Putamen (tissue), 1 donor: ENCODE data around the gene MPDZ.

ENCODE experiments used
- DNase-seq: peaks from one replicate; pipeline ENCODE4 v3.0.0-alpha.2; 2016; ENCODE audit warnings: low spot score

MPDZ gene

DNA sequence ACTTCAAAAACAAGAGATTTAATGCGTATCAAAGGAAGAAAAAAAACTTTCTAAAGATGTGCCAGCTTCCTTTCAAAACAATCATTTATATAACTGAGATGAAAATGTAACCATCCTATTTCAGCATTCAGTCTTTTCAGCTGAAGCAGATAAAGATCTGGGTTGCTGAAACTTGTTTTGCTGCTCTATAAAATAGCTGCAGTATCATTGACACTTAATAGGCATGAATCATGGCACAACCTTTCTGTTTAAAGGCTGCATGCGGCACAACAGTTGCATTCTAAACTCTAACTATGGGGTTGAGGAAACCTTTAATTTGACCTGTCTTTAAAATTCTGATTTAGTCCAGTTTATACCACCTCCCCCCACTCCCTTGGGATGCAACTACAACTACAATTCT, 196.7 kb downstream of the MPDZ start:
- DNase-seq, result no peak

DNA sequence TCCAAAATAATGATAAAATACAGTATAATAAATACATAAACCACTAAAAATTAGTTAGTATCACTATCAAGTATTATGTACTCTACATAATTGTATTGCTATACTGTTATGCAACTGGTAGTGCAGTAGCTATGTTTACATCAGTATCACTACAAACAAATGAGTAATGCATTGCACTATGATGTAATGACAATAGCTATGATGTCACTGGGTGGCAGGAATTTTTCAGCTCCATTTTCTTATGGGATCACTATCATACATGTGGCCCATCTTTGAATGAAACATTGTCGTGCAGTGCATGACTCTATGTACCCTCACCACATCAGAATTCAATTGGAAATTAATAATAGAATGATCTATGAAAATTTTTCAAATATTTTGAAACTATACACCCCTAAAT, 201.3 kb downstream of the MPDZ start:
- DNase-seq, result no peak

DNA sequence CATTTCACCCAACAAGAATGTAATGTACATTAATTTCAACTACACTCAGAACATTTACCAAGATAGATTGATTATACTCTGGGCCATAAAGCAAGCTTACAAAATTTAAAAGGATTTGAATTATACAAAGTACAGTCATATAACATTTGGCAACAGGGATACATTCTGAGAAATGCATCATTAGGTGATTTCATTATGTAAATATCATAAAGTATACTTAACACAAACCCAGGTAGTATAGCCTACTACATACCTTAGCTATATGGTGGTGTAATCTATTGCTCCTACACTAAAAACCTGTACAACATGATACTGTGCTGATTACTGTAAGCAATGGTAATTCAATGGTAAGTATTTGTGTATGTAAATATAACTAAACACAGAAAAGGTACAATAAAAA, 202.9 kb downstream of the MPDZ start:
- no peak for DNase-seq

DNA sequence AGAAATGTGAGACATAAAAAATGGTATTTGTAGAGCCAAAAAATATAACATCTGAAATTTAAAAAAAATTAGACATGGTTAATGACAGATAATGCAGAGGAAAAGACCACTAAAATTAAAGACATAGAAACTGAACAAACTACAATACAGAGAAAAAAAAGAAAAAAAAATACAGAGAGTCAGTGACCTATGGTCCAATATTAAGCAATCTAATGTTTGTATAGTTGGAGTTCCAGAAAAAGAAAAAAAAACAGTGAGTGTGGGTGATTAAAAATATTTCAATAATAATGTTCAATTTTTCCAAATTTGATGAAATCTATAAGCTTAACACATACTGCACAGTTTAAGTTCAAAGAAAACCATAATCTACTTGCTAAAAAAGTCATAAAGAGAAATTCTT, 207.6 kb downstream of the MPDZ start:
- DNase-seq, result no peak

DNA sequence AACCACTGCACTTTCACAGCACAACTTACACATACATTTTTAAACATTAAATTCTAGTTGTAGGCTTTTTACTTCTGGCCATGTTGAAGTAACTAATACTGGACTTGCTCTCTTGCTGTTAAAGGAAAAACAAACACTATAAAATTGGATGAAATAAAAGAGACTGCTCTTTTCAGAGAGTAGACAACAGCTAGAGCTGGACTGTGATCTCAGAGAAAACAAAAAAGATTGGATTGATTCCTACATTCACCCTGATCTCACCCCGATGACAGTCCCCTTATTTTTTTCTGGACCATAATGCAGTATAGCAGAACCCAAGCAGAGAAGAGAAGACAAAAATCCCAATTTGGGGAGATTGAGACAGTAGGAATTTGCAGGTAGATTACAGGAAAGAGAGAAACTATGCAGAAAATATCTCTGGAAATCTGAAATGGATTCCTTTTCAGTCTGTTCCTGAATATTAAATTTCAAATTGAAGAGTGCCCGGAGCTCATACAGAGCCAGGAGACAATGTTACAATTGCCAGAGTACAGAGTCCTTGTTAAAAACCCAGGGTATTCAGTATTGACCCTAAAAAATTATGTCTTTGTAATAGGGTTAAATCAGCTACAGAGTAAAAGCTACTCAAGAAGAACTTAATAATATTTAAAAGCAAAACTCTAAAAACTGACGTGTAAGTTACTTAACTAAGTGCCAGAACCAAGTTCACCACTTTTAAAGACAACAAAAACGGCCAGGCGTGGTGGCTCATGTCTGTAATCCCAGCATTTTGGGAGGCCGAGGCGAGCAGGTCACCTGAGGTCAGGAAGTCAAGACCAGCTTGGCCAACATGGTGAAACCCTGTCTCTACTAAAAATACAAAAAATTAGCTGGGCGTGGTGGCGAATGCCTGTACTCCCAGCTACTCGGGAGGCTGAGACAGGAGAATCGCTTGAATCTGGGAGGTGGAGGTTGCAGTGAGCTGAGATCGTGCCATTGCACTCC, 208.6 kb downstream of the MPDZ start:
- no peak for DNase-seq

DNA sequence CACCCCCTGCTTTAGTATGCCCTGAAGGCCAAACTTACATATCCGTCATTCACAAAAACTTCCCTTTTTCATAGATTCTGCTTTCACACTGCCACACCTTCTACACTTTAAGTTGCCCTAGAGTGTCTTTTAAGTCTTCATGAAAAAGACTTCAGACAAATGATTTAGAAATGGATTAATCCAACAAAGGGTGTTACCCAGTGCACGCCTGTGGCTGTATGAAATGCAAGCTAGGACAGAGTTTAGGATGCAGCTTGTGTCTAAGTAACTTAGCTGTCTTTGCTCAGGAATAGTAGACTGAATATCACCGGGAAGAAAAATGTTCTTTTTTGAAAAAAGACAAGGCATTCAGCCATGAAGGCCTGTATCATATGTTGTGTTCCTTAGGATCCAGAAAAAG, 210.0 kb downstream of the MPDZ start:
- no peak for DNase-seq

DNA sequence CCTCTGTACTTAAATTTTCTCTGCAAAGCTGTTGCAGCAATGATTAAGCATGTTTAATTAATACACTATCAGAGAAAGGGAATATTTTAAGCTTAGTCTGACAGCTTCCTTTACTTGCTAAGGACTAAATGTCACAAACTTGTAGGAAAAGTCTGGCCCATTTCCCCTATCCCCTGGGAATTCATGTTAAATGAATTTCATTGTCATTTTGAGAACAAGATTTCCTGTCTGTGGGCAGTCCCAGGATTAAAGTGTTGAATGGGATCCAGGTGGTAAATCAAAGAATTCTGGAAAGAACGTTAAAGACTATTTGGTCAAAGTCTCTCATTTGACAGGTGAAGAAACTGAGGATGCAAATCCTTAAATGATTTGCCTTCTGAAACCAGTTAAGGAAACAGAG, 214.8 kb downstream of the MPDZ start:
- no peak for DNase-seq

DNA sequence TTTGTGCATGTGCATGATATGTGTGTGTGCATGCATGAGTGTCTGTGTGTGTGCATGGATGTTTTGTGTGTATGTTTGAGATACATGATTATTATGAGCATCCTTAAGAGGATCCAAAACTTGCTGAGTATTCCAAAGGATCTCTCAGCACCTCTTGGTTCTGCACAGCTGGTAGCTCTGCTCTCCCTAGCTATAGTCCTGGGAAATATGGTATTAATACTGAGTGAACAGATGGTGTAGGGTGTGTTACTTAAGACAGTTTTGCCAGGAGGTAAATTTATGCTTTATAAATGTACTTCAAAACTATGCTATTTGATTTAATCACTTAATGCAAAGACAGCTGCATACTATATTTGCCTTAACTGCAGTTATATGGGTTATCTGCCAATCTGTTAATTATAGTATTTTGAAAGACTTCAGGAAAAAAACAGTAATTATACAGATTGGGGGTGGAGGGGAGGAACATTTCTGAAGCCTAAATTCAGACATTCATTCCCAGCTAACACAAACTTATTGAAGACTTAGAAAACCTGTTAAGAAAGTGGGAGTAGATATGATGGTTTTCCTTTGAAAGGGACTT, 215.5 kb downstream of the MPDZ start:
- DNase-seq, result no peak

DNA sequence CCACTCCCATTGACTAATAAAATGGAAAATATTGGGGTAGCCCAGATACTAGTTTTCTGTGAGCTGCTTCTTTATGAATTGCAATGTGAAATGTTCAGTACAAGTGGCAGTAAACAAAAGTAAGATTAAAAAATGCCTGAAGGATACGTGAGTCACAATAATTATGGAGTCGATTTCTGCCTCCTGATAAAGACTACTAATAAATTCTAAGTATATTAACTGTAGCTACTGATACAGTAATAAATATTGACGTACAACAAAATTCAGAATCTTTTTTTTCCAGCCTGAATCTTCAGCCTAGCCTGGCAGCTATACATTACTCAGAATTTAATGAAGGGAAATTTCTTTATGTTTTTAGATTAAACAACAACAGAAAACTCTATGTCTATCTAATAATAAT, 218.1 kb downstream of the MPDZ start:
- DNase-seq, result no peak
